Ectodermal cell (in vitro differentiated cells): ENCODE measurements around the gene SGPL1.

Experiments
- H3K27ac ChIP-seq: 2 replicates; pipeline ENCODE4 v1.7.0; 2013; ENCODE audit warnings: mild to moderate bottlenecking, low read depth, low read length; ENCODE audit not compliant: insufficient read depth, poor library complexity, severe bottlenecking
- H3K27me3 ChIP-seq: 2 replicates; pipeline ENCODE4 v1.7.0; 2013; ENCODE audit warnings: mild to moderate bottlenecking, low read length; ENCODE audit not compliant: insufficient read depth, control insufficient read depth, poor library complexity, severe bottlenecking
- H3K36me3 ChIP-seq: one replicate; pipeline ENCODE4 v1.7.0; 2013; ENCODE audit warnings: low read length; ENCODE audit not compliant: control insufficient read depth, insufficient read depth
- H3K4me1 ChIP-seq: one replicate; pipeline ENCODE4 v1.7.0; 2013; ENCODE audit warnings: low read length; ENCODE audit not compliant: control insufficient read depth, insufficient read depth
- H3K4me3 ChIP-seq: 2 replicates; pipeline ENCODE4 v1.7.0; 2013; ENCODE audit warnings: low read depth, low read length, control low read depth; ENCODE audit not compliant: insufficient read depth
- H3K9me3 ChIP-seq: 2 replicates; pipeline ENCODE4 v1.7.0; 2013; ENCODE audit warnings: mild to moderate bottlenecking, low read length, moderate library complexity; ENCODE audit not compliant: control insufficient read depth
- WGBS, 2 experiments: methylation state at CpG; one replicate each; pipeline ENCODE4 v1.1.7; 2013; ENCODE audit warnings: missing lambda C conversion rate in 2 of 2; 5-methylcytosine and 5-hydroxymethylcytosine counted together

SGPL1 gene

GRCh38 chr10:70774810-70775678, 40.7 kb upstream of the SGPL1 start:
- no peak overlapping the region for H3K4me3 ChIP-seq
- H3K4me1 ChIP-seq = no peaks in the 10 kb centered on the region
- 87% methylated on average over 14 of the region's 14 CpGs for WGBS, 2 experiments
- no peaks in the 10 kb centered on the region for H3K9me3 ChIP-seq
- H3K27ac ChIP-seq = no peak overlapping the region
- H3K36me3 ChIP-seq = no peaks in the 10 kb centered on the region
- H3K27me3 ChIP-seq = no peaks in the 10 kb centered on the region

GRCh38 chr10:70775679-70776454, 39.9 kb upstream of the SGPL1 start:
- Histone ChIP-seq H3K4me3 (no peak overlapping the region), H3K4me1 (no peaks in the 10 kb centered on the region), H3K27me3 (no peaks in the 10 kb centered on the region), H3K27ac (no peak overlapping the region), H3K9me3 (no peaks in the 10 kb centered on the region), H3K36me3 (no peaks in the 10 kb centered on the region)
- WGBS, 2 experiments = 90 to 93% methylated on average over 13 of the region's 13 CpGs

GRCh38 chr10:70776455-70777005, 39.2 kb upstream of the SGPL1 start:
- H3K9me3 ChIP-seq = no peaks in the 10 kb centered on the region
- H3K4me1 ChIP-seq = no peaks in the 10 kb centered on the region
- WGBS, 2 experiments = 86% methylated on average over 11 of the region's 11 CpGs
- H3K27ac ChIP-seq = no peak overlapping the region
- no peaks in the 10 kb centered on the region for H3K27me3 ChIP-seq
- no peaks in the 10 kb centered on the region for H3K36me3 ChIP-seq
- no peak overlapping the region for H3K4me3 ChIP-seq

- H3K9me3 ChIP-seq = no peaks in the 10 kb centered on the region
- H3K4me1 ChIP-seq = no peaks in the 10 kb centered on the region
- H3K27ac ChIP-seq = no peak overlapping the region
- WGBS, 2 experiments = 92 to 93% methylated on average over 18 of the region's 18 CpGs
- H3K36me3 ChIP-seq = no peaks in the 10 kb centered on the region
- no peak overlapping the region for H3K4me3 ChIP-seq
- no peaks in the 10 kb centered on the region for H3K27me3 ChIP-seq
These were observed 38.5 kb upstream of the SGPL1 start for GRCh38 chr10:70777063-70777875.

- Histone ChIP-seq H3K4me1 (no peaks in the 10 kb centered on the region), H3K27me3 (no peaks in the 10 kb centered on the region), H3K9me3 (no peaks in the 10 kb centered on the region), H3K36me3 (no peaks in the 10 kb centered on the region), H3K4me3 (no peak overlapping the region), H3K27ac (no peak overlapping the region)
- WGBS, 2 experiments = 70 to 71% methylated on average over 9 of the region's 9 CpGs
These were observed 37.4 kb upstream of the SGPL1 start for GRCh38 chr10:70778267-70778924.

- Histone ChIP-seq H3K27me3 (no peaks in the 10 kb centered on the region), H3K9me3 (no peaks in the 10 kb centered on the region), H3K4me1 (no peaks in the 10 kb centered on the region), H3K36me3 (no peaks in the 10 kb centered on the region), H3K27ac (no peak overlapping the region), H3K4me3 (no peak overlapping the region)
- 80 to 88% methylated on average over 2 of the region's 2 CpGs for WGBS, 2 experiments
These were observed 36.7 kb upstream of the SGPL1 start for GRCh38 chr10:70779088-70779487.

DNA sequence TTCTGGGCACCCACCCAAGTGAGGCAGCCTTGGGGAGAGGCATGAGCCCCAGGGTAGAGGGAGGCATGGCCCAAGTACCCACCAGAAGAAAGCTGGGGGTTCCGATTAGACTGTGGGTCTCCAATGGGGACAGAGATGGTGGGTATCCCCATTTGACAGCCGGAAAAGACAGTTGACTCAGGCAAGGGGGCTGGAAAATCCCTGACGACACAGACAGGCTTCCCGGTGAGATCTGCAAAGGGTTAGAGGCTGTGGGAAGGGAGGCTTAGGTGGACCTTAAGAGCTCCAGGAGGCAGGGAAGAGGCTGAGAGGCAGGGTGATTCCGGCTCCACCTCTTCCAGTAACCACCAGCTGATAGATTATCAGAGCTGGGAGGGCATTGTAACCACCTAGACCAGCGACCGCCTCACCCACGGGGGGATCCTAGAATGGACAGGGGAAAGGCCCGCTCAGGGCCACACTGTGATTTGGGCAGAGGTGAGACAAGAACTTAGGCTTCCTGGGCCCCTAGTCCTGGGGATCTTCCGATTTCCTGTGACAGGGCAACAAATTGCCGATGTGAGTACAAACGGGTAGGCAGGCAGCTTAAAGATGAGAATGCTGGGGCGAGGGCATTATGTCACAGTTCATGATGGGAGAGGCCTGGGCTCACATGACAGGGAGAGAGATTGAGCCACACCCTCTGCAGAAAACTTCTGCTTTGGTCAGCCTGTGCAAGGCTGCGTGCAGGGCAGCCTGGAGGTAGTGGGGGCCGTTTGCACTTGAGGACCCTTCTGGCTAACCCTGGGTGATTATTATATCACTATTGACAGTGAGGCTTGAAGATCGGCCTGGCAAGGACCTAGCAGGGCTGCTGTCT, 36.0 kb upstream of the SGPL1 start:
- Histone ChIP-seq H3K36me3 (no peaks in the 10 kb centered on the region), H3K9me3 (no peaks in the 10 kb centered on the region)
- WGBS, 2 experiments = 92 to 95% methylated on average over 16 of the region's 16 CpGs

DNA sequence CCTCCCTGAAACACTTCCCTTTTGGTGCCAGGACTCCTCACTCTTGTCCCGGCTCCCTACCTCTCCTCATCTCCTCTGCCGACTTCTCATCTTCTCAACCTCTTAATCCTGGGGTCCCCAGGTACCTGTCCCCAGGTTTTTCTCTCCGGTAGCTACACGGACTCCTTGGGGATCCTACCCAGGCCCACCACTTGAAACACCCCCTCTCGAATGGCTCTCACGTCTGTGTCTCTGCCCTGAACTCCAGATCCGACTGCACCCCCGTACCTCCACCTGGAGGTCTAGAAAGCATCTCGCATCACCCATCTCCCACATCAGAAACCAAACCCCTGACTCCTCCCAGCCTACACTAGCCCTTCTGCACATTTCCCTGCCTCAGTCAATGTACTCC, 35.4 kb upstream of the SGPL1 start:
- no peak overlapping the region for H3K4me3 ChIP-seq
- H3K27ac ChIP-seq = no peak overlapping the region
- no peaks in the 10 kb centered on the region for H3K4me1 ChIP-seq
- 91 to 93% methylated on average over 9 of the region's 9 CpGs for WGBS, 2 experiments
- H3K9me3 ChIP-seq = no peaks in the 10 kb centered on the region
- no peaks in the 10 kb centered on the region for H3K27me3 ChIP-seq
- H3K36me3 ChIP-seq = no peaks in the 10 kb centered on the region

More for the DNA sequence above, 36.0 kb upstream of the SGPL1 start:
- no peak overlapping the region for H3K4me3 ChIP-seq
- no peak overlapping the region for H3K27ac ChIP-seq
- no peaks in the 10 kb centered on the region for H3K27me3 ChIP-seq
- no peaks in the 10 kb centered on the region for H3K4me1 ChIP-seq

- no peaks in the 10 kb centered on the region for H3K27me3 ChIP-seq
- H3K27ac ChIP-seq = no peak overlapping the region
- no peaks in the 10 kb centered on the region for H3K4me1 ChIP-seq
- H3K4me3 ChIP-seq = no peak overlapping the region
- no peaks in the 10 kb centered on the region for H3K36me3 ChIP-seq
- WGBS, 2 experiments = 91 to 95% methylated on average over 4 of the region's 4 CpGs
- H3K9me3 ChIP-seq = no peaks in the 10 kb centered on the region
These were observed 35.0 kb upstream of the SGPL1 start for GRCh38 chr10:70780772-70781171.
